Neural crest cell (in vitro differentiated cells): Measurements from ENCODE around the gene NANS. TPM values are rescaled to one million over a fixed set of nuclear protein-coding genes. Genes with fewer than 3 reads are reported as not detected.
A peak's percentile ranks its signal among the peaks of the same experiment; 100 is the strongest.

Experiments used
- DNase-seq: peaks from one replicate; pipeline ENCODE4 v3.0.0; 2021; ENCODE audit warnings: low read depth, mixed read lengths, low spot score
- H3K27ac Mint-ChIP-seq: one replicate; pipeline ENCODE4 v1.8.0; 2021; ENCODE audit warnings: mild to moderate bottlenecking, mixed read lengths; ENCODE audit not compliant: unreplicated experiment
- H3K27me3 Mint-ChIP-seq: 2 replicates; pipeline ENCODE4 v1.8.0; 2021; ENCODE audit warnings: low read depth, mild to moderate bottlenecking, mixed read lengths
- H3K36me3 Mint-ChIP-seq: 2 replicates; pipeline ENCODE4 v1.8.0; 2021; ENCODE audit warnings: low read depth, mild to moderate bottlenecking, mixed read lengths
- H3K4me1 Mint-ChIP-seq: 2 replicates; pipeline ENCODE4 v1.8.0; 2021; ENCODE audit warnings: mixed read lengths
- H3K4me3 Mint-ChIP-seq: one replicate; pipeline ENCODE4 v1.8.0; 2021; ENCODE audit warnings: mild to moderate bottlenecking, mixed read lengths
- H3K9me3 Mint-ChIP-seq: 2 replicates; pipeline ENCODE4 v1.8.0; 2021; ENCODE audit warnings: mixed read lengths
- CTCF ChIP-seq: fragments of 200-600 bp; sonication (generic); conservative IDR thresholded peaks from 2 replicates; pipeline ENCODE4 v1.5.0; 2021; ENCODE audit warnings: antibody characterized with exemption, mild to moderate bottlenecking
- total RNA-seq: library from RNA; stranded (reverse); gene quantifications from 2 replicates; pipeline ENCODE4 v1.2.1, GENCODE V29; 2021

NANS gene
- total RNA-seq, 1 donor from 2014 or later, result 39.6 TPM

- no peaks in the 10 kb centered on the region for H3K36me3 Mint-ChIP-seq
- H3K4me1 Mint-ChIP-seq, result no peaks in the 10 kb centered on the region
- no peak overlapping the region for H3K27ac Mint-ChIP-seq
- no peak for DNase-seq
- peaks cover 26% of the 10 kb centered on the region for H3K27me3 Mint-ChIP-seq
- H3K9me3 Mint-ChIP-seq, result no peaks in the 10 kb centered on the region
- H3K4me3 Mint-ChIP-seq, result no peak overlapping the region
- TF ChIP-seq CTCF, result no peak
Measured at GRCh38 chr9:98047002-98047401, 9.5 kb upstream of the NANS start.

- TF ChIP-seq CTCF, result no peak
- Mint-ChIP-seq H3K27ac (no peak overlapping the region), H3K4me3 (no peak overlapping the region), H3K27me3 (peaks cover 31% of the 10 kb centered on the region), H3K9me3 (no peaks in the 10 kb centered on the region), H3K36me3 (no peaks in the 10 kb centered on the region), H3K4me1 (no peaks in the 10 kb centered on the region)
- no peak for DNase-seq
Measured at GRCh38 chr9:98049288-98050072, 7.1 kb upstream of the NANS start.

- H3K4me3 Mint-ChIP-seq, result no peak overlapping the region
- no peaks in the 10 kb centered on the region for H3K4me1 Mint-ChIP-seq
- H3K27ac Mint-ChIP-seq, result no peak overlapping the region
- no peaks in the 10 kb centered on the region for H3K36me3 Mint-ChIP-seq
- DNase-seq, result no peak
- peaks cover 31% of the 10 kb centered on the region for H3K27me3 Mint-ChIP-seq
- H3K9me3 Mint-ChIP-seq, result no peaks in the 10 kb centered on the region
- TF ChIP-seq CTCF, result no peak
Measured at GRCh38 chr9:98050351-98050750, 6.2 kb upstream of the NANS start.

- Mint-ChIP-seq H3K27me3 (peaks cover 27% of the 10 kb centered on the region), H3K4me1 (peaks cover 12% of the 10 kb centered on the region), H3K27ac (no peak overlapping the region), H3K9me3 (no peaks in the 10 kb centered on the region), H3K4me3 (peak overlapping the region; percentile 28), H3K36me3 (no peaks in the 10 kb centered on the region)
- TF ChIP-seq CTCF, result no peak
- no peak for DNase-seq
Measured at GRCh38 chr9:98054376-98054951, 2.1 kb upstream of the NANS start.

GRCh38 chr9:98057138-98057799 is 737 bp downstream of the NANS start:
- TF ChIP-seq CTCF, result no peak
- Mint-ChIP-seq H3K27me3 (peaks cover 12% of the 10 kb centered on the region), H3K36me3 (peaks cover 3% of the 10 kb centered on the region), H3K27ac (peak overlapping the region; percentile 86), H3K9me3 (no peaks in the 10 kb centered on the region), H3K4me1 (peaks cover 15% of the 10 kb centered on the region), H3K4me3 (peak overlapping the region; percentile 96)
- no peak for DNase-seq
